GM23248 (cell line): ENCODE data around the gene C5orf22. TPM values are rescaled to one million over a fixed set of nuclear protein-coding genes. Genes with fewer than 3 reads are reported as not detected.

Experiments used
- DNase-seq: peaks from one replicate; pipeline ENCODE4 v3.0.0-alpha.2; 2015
- H2AFZ ChIP-seq: fragments of 200-600 bp; sonication (generic); 2 replicates; pipeline ENCODE4 v1.6.1; 2016; ENCODE audit warnings: antibody characterized with exemption
- H3F3A ChIP-seq: fragments of 200-600 bp; sonication (generic); 2 replicates; pipeline ENCODE4 v1.6.1; 2016; ENCODE audit warnings: mild to moderate bottlenecking, antibody characterized with exemption, mixed run types; ENCODE audit not compliant: insufficient read depth
- H3K27ac ChIP-seq: fragments of 200-600 bp; sonication (generic); 2 replicates; pipeline ENCODE4 v1.5.1; 2016; ENCODE audit warnings: mild to moderate bottlenecking
- H3K27me3 ChIP-seq: fragments of 200-600 bp; sonication (generic); replicated peaks from 2 replicates; pipeline ENCODE4 v1.6.1; 2016; ENCODE audit warnings: mild to moderate bottlenecking; ENCODE audit not compliant: insufficient read depth
- H3K36me3 ChIP-seq: fragments of 200-600 bp; sonication (generic); 2 replicates; pipeline ENCODE4 v1.6.1; 2016; ENCODE audit warnings: low read depth, mild to moderate bottlenecking
- H3K4me1 ChIP-seq: fragments of 200-600 bp; sonication (generic); 2 replicates; pipeline ENCODE4 v1.6.1; 2016; ENCODE audit warnings: mild to moderate bottlenecking; ENCODE audit not compliant: insufficient read depth
- H3K4me2 ChIP-seq: fragments of 200-600 bp; sonication (generic); one replicate; pipeline ENCODE4 v1.6.1; 2016; ENCODE audit warnings: mild to moderate bottlenecking; ENCODE audit not compliant: unreplicated experiment
- H3K4me3 ChIP-seq: fragments of 200-600 bp; sonication (generic); 2 replicates; pipeline ENCODE4 v1.5.1; 2016; ENCODE audit warnings: mild to moderate bottlenecking
- H3K79me2 ChIP-seq: fragments of 200-600 bp; sonication (generic); 2 replicates; pipeline ENCODE4 v1.6.1; 2016; ENCODE audit warnings: mild to moderate bottlenecking; ENCODE audit not compliant: insufficient read depth
- H3K9ac ChIP-seq: fragments of 200-600 bp; sonication (generic); 2 replicates; pipeline ENCODE4 v1.6.1; 2016; ENCODE audit warnings: mild to moderate bottlenecking
- H3K9me2 ChIP-seq: fragments of 200-600 bp; sonication (generic); 2 replicates; pipeline ENCODE4 v1.6.1; 2016; ENCODE audit warnings: mixed run types, mild to moderate bottlenecking, moderate library complexity; ENCODE audit not compliant: insufficient read depth
- H3K9me3 ChIP-seq: fragments of 200-600 bp; sonication (generic); one replicate; pipeline ENCODE4 v1.6.1; 2017; ENCODE audit warnings: low read depth
- H4K20me1 ChIP-seq: fragments of 200-600 bp; sonication (generic); 2 replicates; pipeline ENCODE4 v1.6.0; 2016; ENCODE audit not compliant: insufficient read depth
- EZH2 ChIP-seq: fragments of 200-600 bp; sonication (generic); IDR thresholded peaks from 2 replicates; pipeline ENCODE4 v1.6.1; 2018; ENCODE audit warnings: antibody characterized with exemption, mild to moderate bottlenecking; ENCODE audit not compliant: insufficient read depth, poor library complexity, severe bottlenecking
- EZH2phosphoT487 ChIP-seq: fragments of 200-600 bp; sonication (generic); IDR thresholded peaks from 2 replicates; pipeline ENCODE4 v1.6.1; 2018; ENCODE audit warnings: antibody characterized with exemption, moderate library complexity, mild to moderate bottlenecking, low read depth; ENCODE audit not compliant: insufficient read depth
- WGBS, 2 experiments: methylation state at CpG; one replicate each; pipeline ENCODE4 v1.1.6; 2015 to 2017; ENCODE audit warnings: low lambda C conversion rate in 2 of 2, low coverage in 1 of 2; ENCODE audit errors: missing lambda C conversion rate in 2 of 2; 5-methylcytosine and 5-hydroxymethylcytosine counted together
- in situ Hi-C: fragments of 300-500 bp; cut with MboI; formaldehyde crosslinking; loops from 2 replicates; pipeline ENCODE4 v1.15.0; 2020
- polyA plus RNA-seq: library from polyadenylated mRNA; unstranded; fragments of >200 nt; fragmentation: Nextera tagmentation; extraction: Ambion mirVana; gene quantifications from 2 replicates; pipeline ENCODE4 v1.2.1, GENCODE V29; 2016
- total RNA-seq: library from RNA; depleted of rRNA; stranded (reverse); fragments of >200 nt; shearing (Covaris generic); gene quantifications from 2 replicates; pipeline ENCODE4 v1.2.3, GENCODE V29; 2014

C5orf22 gene
- total and polyA plus RNA-seq, 2 experiments from 2014 or later, result 17.1 to 20.4 TPM

DNA sequence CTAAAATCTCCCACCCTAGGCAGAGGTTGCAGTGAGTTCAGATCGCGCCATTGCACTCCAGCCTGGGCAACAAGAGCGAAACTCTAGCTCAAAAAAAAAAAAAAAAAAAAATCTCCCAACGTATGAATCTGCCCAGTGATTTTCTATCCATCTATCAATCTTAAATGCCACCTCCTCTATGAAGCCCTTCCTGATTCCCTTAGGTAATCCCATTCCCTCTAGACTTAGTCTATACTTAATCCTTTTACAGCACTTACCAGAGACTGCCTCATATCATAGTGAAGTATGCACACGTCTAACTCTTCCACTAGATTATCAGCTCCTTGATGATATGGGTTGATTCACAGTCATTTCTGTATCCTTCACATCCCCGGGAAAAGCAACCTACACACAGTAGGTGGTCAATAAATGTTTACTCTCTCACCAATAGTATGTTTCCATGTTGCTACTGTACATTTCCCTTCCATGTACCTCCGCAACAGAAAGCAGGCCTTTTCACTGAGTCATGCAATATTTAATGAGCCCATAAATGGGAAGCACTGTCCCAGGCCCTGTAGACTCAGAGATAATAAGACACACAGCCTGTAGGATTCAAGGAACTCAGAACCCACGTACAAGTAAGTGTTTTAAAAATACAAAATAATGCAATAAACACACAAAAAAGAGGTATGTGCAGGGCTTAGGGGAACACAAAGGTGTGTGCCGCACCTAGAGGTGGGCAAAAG is 1.4 kb upstream of the C5orf22 start:
- Histone ChIP-seq H3K9me3 (no peaks in the 10 kb centered on the region), H4K20me1 (no peaks in the 10 kb centered on the region), H3K4me1 (peaks cover 28% of the 10 kb centered on the region), H3K9me2 (no peaks in the 10 kb centered on the region), H3K36me3 (peaks cover 32% of the 10 kb centered on the region), H3K4me2 (peak overlapping the region; percentile 83), H3K4me3 (peak overlapping the region; percentile 98), H3K79me2 (peaks cover 79% of the 10 kb centered on the region), H3F3A (peaks cover 6% of the 10 kb centered on the region), H3K27me3 (no peaks in the 10 kb centered on the region), H2AFZ (peak overlapping the region; percentile 98), H3K27ac (no peak overlapping the region), H3K9ac (peak overlapping the region; percentile 89)
- in situ Hi-C loops, result no loop called here
- WGBS, 2 experiments, result 65 to 72% methylated on average over 9 of the region's 9 CpGs
- TF ChIP-seq EZH2phosphoT487 (no peak), EZH2 (no peak)
- peak; percentile 31 for DNase-seq

GRCh38 chr5:31531543-31531887 is 586 bp upstream of the C5orf22 start:
- H3K4me3 ChIP-seq, result peak overlapping the region; percentile 98
- no peaks in the 10 kb centered on the region for H3K9me3 ChIP-seq
- 0 to 2% methylated on average over 13 of the region's 13 CpGs for WGBS, 2 experiments
- H3F3A ChIP-seq, result peaks cover 6% of the 10 kb centered on the region
- peak overlapping the region; percentile 83 for H3K4me2 ChIP-seq
- peak overlapping the region; percentile 89 for H3K9ac ChIP-seq
- no peaks in the 10 kb centered on the region for H3K9me2 ChIP-seq
- H3K79me2 ChIP-seq, result peaks cover 81% of the 10 kb centered on the region
- H3K36me3 ChIP-seq, result peaks cover 37% of the 10 kb centered on the region
- H3K27me3 ChIP-seq, result no peaks in the 10 kb centered on the region
- TF ChIP-seq EZH2 (no peak), EZH2phosphoT487 (no peak)
- peak overlapping the region; percentile 18; the same call in 1 of the 2 replicates for H3K27ac ChIP-seq
- H3K4me1 ChIP-seq, result peaks cover 28% of the 10 kb centered on the region
- in situ Hi-C loops, result no loop called here
- H2AFZ ChIP-seq, result peak overlapping the region; percentile 98
- H4K20me1 ChIP-seq, result no peaks in the 10 kb centered on the region
- peak; percentile 71 for DNase-seq

- H3F3A ChIP-seq, result peaks cover 6% of the 10 kb centered on the region
- H3K9me2 ChIP-seq, result no peaks in the 10 kb centered on the region
- H3K4me1 ChIP-seq, result peaks cover 31% of the 10 kb centered on the region
- no peak overlapping the region for H3K9ac ChIP-seq
- 93 to 97% methylated on average over 1 of the region's 1 CpG for WGBS, 2 experiments
- H3K27ac ChIP-seq, result no peak overlapping the region
- no peak overlapping the region for H3K4me2 ChIP-seq
- in situ Hi-C loops, result no loop called here
- H3K79me2 ChIP-seq, result peaks cover 87% of the 10 kb centered on the region
- no peak overlapping the region for H2AFZ ChIP-seq
- no peak overlapping the region for H3K4me3 ChIP-seq
- DNase-seq, result no peak
- H3K27me3 ChIP-seq, result no peaks in the 10 kb centered on the region
- peaks cover 39% of the 10 kb centered on the region for H3K36me3 ChIP-seq
- H3K9me3 ChIP-seq, result no peaks in the 10 kb centered on the region
- TF ChIP-seq EZH2phosphoT487, result no peak
- no peak for TF ChIP-seq EZH2
- H4K20me1 ChIP-seq, result no peaks in the 10 kb centered on the region
Measured at GRCh38 chr5:31534527-31535046, 2.5 kb downstream of the C5orf22 start.

DNA sequence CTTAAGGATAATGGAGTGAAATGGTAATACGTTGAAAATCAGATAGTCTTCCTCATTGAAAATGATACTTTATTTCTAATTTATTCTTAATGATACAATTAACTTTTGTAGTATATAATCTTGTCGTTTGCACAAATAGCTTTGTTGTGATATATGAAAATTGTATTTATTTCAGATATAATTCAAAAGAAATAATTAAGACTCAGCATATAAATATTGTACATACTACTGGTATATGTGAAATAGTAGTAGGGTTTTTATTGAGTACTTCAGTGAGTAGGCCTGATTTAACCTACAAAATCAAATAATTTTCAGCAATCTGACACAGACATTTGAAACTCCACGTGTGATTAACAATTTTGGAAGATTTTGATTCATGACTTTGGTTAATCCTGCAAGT is 4.8 kb downstream of the C5orf22 start:
- H3K9me3 ChIP-seq, result no peaks in the 10 kb centered on the region
- H2AFZ ChIP-seq, result no peak overlapping the region
- TF ChIP-seq EZH2, result no peak
- H3K4me1 ChIP-seq, result peaks cover 15% of the 10 kb centered on the region; the same call in 1 of the 2 replicates
- no peak overlapping the region for H3K4me2 ChIP-seq
- H3K9me2 ChIP-seq, result no peaks in the 10 kb centered on the region
- H3K27ac ChIP-seq, result no peak overlapping the region
- DNase-seq, result no peak
- no peak overlapping the region for H3K4me3 ChIP-seq
- H3K79me2 ChIP-seq, result peaks cover 64% of the 10 kb centered on the region
- peaks cover 59% of the 10 kb centered on the region for H3K36me3 ChIP-seq
- H3K27me3 ChIP-seq, result no peaks in the 10 kb centered on the region
- 95 to 98% methylated on average over 3 of the region's 3 CpGs for WGBS, 2 experiments
- no peak overlapping the region for H3K9ac ChIP-seq
- H3F3A ChIP-seq, result peaks cover 6% of the 10 kb centered on the region
- in situ Hi-C loops, result no loop called here
- no peaks in the 10 kb centered on the region for H4K20me1 ChIP-seq
